ENCODE measurements around the gene MIR17HG.
"Not testable (repeated sequence)": the region's sequence is repeated elsewhere in the genome, so short reads cannot be mapped to it uniquely, and the experiment has no call there.

Gene MIR17HG

DNA sequence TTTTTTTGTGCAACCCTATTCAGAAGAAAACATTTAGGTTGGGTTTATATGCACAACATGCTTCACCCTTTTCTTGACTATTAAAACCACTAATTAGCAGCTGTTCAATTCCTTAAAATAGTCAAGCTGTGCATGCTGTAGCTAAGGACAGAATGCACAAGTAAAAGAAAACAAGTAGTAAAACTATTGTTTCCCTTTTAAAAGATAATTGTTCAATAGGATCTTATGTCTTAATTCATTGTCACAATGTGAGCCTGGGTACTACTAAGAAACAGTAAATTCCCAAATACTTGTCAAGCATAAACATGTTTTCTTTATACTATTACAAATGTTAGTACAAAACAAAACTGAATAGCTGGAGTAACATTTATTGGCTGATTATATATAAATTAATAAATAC, 32.6 kb upstream of the MIR17HG start:
- H3K9me3 ChIP-seq (ENCODE audit: control insufficient read depth, insufficient read depth, low read length) = no peaks in the 10 kb centered on the region
- no peaks in the 10 kb centered on the region for H3K4me1 ChIP-seq (ENCODE audit: control insufficient read depth, insufficient read depth, low read length)
- no peak overlapping the region for H3K4me3 ChIP-seq (ENCODE audit: low read depth, low read length)
- no peak overlapping the region for H3K9ac ChIP-seq (ENCODE audit: low read depth, low read length)
- no peaks in the 10 kb centered on the region for H3K27me3 ChIP-seq (ENCODE audit: control insufficient read depth, insufficient read depth, low read length)
- no peaks in the 10 kb centered on the region for H3K36me3 ChIP-seq (ENCODE audit: control insufficient read depth, insufficient read depth, low read length)

DNA sequence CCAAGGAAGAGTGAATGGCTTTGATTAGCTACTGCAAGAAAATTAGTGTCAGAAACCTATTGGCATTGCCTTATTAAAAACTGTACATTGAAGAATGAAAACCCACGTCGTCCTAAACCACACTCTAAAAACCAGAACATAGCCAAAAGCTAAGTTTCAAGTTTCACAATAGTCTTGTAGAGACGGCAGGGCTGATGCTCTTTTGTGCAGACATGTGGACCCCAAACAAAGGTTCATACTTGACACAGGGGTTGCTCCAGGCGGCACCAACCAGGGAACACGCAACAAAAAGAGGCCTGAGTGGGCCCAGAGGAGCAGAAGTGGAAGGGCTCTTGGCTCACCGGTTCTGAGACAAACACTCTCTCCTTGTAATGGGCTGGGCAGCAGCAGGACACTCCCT, 28.6 kb upstream of the MIR17HG start:
- Histone ChIP-seq H3K4me3 (ENCODE audit: low read depth, low read length) (no peak overlapping the region), H3K36me3 (ENCODE audit: control insufficient read depth, insufficient read depth, low read length) (no peaks in the 10 kb centered on the region), H3K9me3 (ENCODE audit: control insufficient read depth, insufficient read depth, low read length) (no peaks in the 10 kb centered on the region), H3K9ac (ENCODE audit: low read depth, low read length) (no peak overlapping the region), H3K27me3 (ENCODE audit: control insufficient read depth, insufficient read depth, low read length) (no peaks in the 10 kb centered on the region), H3K4me1 (ENCODE audit: control insufficient read depth, insufficient read depth, low read length) (no peaks in the 10 kb centered on the region)

DNA sequence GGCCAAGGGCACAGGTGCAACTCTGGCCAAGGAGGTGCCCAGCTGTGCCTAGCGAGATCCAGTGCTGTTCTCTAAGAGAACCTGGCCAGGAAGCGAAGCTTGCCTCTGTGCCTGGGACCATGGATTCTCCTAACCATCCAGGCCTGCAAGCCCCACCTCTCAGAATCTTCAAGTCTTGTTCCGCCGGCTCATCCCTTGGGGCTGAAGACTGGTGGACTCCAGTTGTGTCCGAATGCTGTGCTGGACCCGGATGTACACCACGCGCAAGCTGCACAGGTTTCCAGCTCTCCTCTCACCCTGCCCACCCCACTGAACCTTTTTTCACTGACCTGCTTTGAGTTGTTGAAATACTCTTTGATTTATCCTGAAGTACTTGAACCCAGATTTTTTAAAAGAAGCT, 27.5 kb upstream of the MIR17HG start:
- Histone ChIP-seq H3K9ac (ENCODE audit: low read depth, low read length) (no peak overlapping the region), H3K4me1 (ENCODE audit: control insufficient read depth, insufficient read depth, low read length) (no peaks in the 10 kb centered on the region), H3K9me3 (ENCODE audit: control insufficient read depth, insufficient read depth, low read length) (no peaks in the 10 kb centered on the region), H3K36me3 (ENCODE audit: control insufficient read depth, insufficient read depth, low read length) (no peaks in the 10 kb centered on the region), H3K4me3 (ENCODE audit: low read depth, low read length) (no peak overlapping the region), H3K27me3 (ENCODE audit: control insufficient read depth, insufficient read depth, low read length) (no peaks in the 10 kb centered on the region)

DNA sequence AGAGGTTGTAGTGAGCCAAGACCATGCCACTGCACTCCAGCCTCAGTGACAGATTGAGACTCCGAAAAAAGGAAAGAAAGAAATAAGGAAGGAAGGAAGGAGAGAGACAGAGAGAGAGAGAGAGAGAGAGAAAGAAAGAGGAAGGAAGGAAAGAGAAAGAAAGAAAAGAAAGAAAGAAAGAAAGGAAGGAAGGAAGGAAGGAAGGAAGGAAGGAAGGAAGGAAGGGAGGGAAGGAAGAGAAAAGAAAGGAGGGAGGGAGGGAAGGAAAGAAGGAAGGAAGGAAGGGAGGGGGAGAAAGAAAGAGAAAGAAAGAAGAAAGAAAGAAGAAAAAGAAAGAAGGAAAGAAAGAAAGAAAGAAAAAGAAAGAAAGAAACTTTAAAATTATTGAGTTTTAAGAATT, 26.5 kb upstream of the MIR17HG start:
- H3K9me3 ChIP-seq (ENCODE audit: control insufficient read depth, insufficient read depth, low read length); H3K9ac ChIP-seq (ENCODE audit: low read depth, low read length); H3K36me3 ChIP-seq (ENCODE audit: control insufficient read depth, insufficient read depth, low read length); H3K27me3 ChIP-seq (ENCODE audit: control insufficient read depth, insufficient read depth, low read length); H3K4me3 ChIP-seq (ENCODE audit: low read depth, low read length); H3K4me1 ChIP-seq (ENCODE audit: control insufficient read depth, insufficient read depth, low read length): not testable (repeated sequence)

DNA sequence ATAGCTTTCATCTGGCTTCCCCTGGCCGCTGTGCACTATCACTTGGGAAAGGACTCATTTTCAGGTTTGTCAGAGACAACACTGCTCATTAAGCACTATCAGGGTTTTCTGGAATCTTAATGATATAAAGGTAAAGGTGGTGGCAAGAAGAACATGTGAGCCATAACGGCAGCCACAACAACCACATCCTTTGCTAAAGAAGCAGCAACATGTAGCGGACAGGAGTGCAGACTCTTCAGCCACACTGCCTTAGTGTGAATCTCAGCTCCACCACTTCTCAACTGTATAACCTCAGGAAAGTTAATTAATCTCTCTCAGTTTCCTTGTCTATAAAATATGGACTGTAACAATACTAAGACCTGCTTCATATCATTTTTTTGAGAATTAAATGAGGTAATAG, 24.1 kb upstream of the MIR17HG start:
- no peak overlapping the region for H3K9ac ChIP-seq (ENCODE audit: low read depth, low read length)
- H3K36me3 ChIP-seq (ENCODE audit: control insufficient read depth, insufficient read depth, low read length) = no peaks in the 10 kb centered on the region
- no peaks in the 10 kb centered on the region for H3K27me3 ChIP-seq (ENCODE audit: control insufficient read depth, insufficient read depth, low read length)
- no peak overlapping the region for H3K4me3 ChIP-seq (ENCODE audit: low read depth, low read length)
- no peaks in the 10 kb centered on the region for H3K4me1 ChIP-seq (ENCODE audit: control insufficient read depth, insufficient read depth, low read length)
- no peaks in the 10 kb centered on the region for H3K9me3 ChIP-seq (ENCODE audit: control insufficient read depth, insufficient read depth, low read length)

DNA sequence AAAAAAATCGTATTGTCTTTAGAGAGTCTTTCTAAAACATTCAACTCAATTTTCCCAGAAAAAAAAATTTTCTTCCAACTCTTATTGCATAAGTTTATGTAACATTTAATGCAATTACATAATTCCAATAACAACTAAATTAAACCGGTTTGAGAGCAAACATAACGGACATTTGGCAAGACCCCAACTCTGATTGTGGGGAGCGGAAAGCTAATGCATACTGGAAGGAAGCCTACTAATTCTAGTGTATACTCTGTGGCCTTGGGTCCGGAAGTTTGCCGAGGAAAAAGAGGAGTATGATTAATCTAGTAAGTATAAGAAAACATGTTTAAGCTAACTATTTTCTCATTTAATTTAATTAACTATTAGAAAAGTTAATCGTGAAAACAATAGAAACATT, 21.3 kb upstream of the MIR17HG start:
- Histone ChIP-seq H3K4me3 (ENCODE audit: low read depth, low read length) (no peak overlapping the region), H3K36me3 (ENCODE audit: control insufficient read depth, insufficient read depth, low read length) (no peaks in the 10 kb centered on the region), H3K4me1 (ENCODE audit: control insufficient read depth, insufficient read depth, low read length) (no peaks in the 10 kb centered on the region), H3K9ac (ENCODE audit: low read depth, low read length) (no peak overlapping the region), H3K27me3 (ENCODE audit: control insufficient read depth, insufficient read depth, low read length) (no peaks in the 10 kb centered on the region), H3K9me3 (ENCODE audit: control insufficient read depth, insufficient read depth, low read length) (no peaks in the 10 kb centered on the region)

DNA sequence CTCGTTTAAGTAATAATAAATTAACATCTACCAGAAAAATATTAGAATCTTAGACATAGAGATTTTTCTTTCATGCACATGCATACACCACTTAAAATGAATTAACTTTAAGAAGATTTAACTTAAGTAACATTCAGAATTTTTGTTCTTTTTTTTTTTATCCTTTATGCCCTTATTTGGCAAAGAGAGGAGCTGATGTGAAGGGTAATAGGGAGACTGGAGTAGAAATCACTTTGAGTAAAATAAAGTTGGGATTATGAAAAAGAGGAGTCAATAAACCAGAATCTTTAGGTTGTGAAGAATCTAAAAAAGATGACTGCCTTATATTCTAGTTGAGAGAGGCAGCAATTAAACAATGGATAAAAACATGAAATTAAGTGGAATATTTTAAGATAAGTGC, 18.8 kb upstream of the MIR17HG start:
- no peak overlapping the region for H3K9ac ChIP-seq (ENCODE audit: low read depth, low read length)
- no peaks in the 10 kb centered on the region for H3K27me3 ChIP-seq (ENCODE audit: control insufficient read depth, insufficient read depth, low read length)
- no peaks in the 10 kb centered on the region for H3K4me1 ChIP-seq (ENCODE audit: control insufficient read depth, insufficient read depth, low read length)
- no peaks in the 10 kb centered on the region for H3K36me3 ChIP-seq (ENCODE audit: control insufficient read depth, insufficient read depth, low read length)
- no peaks in the 10 kb centered on the region for H3K9me3 ChIP-seq (ENCODE audit: control insufficient read depth, insufficient read depth, low read length)
- H3K4me3 ChIP-seq (ENCODE audit: low read depth, low read length) = no peak overlapping the region

DNA sequence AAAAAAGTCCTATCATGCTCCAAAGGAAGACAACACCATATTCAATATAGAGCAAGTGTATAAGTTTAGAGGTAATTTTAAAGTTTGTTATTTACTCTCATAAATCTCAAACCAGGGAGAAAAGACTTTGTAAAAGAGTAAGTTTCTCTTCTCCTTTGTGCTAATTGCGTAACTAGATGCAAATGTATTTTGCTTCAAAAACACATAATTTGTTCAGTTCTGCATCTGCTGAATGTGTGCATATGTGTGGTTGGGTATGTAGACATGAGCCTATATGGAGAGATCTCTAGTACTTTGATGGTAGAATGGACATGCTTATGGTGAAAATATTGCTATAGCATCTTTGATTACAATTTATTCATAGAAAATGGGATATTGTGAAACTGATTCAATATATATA, 17.8 kb upstream of the MIR17HG start:
- H3K4me1 ChIP-seq (ENCODE audit: control insufficient read depth, insufficient read depth, low read length) = no peaks in the 10 kb centered on the region
- H3K4me3 ChIP-seq (ENCODE audit: low read depth, low read length) = no peak overlapping the region
- no peaks in the 10 kb centered on the region for H3K9me3 ChIP-seq (ENCODE audit: control insufficient read depth, insufficient read depth, low read length)
- H3K27me3 ChIP-seq (ENCODE audit: control insufficient read depth, insufficient read depth, low read length) = no peaks in the 10 kb centered on the region
- no peaks in the 10 kb centered on the region for H3K36me3 ChIP-seq (ENCODE audit: control insufficient read depth, insufficient read depth, low read length)
- no peak overlapping the region for H3K9ac ChIP-seq (ENCODE audit: low read depth, low read length)

DNA sequence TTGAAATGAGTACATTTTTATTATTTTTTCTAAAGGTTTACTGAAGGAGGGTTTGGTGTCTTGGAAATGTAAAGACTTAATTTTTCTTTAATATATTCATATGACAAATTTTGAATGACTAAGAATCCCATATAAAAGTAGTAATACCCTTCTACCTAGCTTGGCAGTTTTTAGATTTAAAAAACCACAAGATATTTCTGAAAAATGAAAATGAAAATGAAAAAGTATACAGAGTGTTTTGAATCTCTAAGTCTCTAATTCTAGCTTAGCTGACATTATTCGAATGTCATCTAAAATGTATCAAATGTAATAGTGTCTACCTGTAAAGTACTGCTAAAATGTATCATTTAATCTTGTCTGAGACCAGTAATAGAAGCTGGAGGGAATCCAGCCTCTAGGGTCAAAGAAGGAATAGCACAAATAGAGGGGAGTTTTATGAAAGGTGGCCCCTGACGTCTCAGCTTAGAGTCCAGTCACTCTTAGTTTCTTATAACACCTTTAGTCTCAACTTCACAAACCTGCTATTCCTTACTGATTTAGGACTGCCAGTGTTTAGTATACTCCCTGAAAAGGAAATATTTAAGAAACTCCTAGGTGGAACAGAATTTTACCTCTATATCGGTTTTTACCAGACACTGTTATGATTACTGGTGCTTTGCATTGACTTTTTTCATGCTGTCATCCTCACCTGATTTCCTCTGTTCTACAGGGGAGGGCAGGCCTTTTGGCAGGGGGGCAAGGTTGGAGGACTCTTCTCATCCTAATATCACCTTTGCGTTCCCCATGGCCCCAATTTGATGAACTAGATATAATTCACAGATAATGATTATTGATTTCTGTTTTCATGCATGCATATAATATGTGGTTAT, 16.2 kb upstream of the MIR17HG start:
- Histone ChIP-seq H3K9ac (ENCODE audit: low read depth, low read length) (no peak overlapping the region), H3K36me3 (ENCODE audit: control insufficient read depth, insufficient read depth, low read length) (no peaks in the 10 kb centered on the region), H3K27me3 (ENCODE audit: control insufficient read depth, insufficient read depth, low read length) (no peaks in the 10 kb centered on the region), H3K4me1 (ENCODE audit: control insufficient read depth, insufficient read depth, low read length) (no peaks in the 10 kb centered on the region), H3K9me3 (ENCODE audit: control insufficient read depth, insufficient read depth, low read length) (no peaks in the 10 kb centered on the region), H3K4me3 (ENCODE audit: low read depth, low read length) (no peak overlapping the region)

DNA sequence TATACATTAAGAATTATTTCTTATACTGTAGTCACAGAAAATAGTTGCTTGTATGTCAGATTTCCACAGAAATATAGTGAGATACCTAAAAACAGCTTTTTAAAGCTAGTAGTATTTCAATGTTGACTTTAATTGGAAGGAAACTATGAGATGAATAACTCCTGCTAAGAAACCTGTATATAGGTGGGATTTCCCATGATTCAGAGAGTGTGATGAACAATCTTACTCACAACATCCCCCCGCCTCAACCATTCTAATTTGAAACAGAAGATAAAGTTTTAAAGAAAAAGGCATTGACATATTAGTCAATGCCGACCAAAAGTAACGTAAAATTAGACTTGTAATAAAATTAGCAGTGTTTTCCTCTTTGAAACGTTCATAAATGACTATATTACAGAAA, 1.4 kb upstream of the MIR17HG start:
- Histone ChIP-seq H3K9ac (ENCODE audit: low read depth, low read length) (no peak overlapping the region), H3K4me3 (ENCODE audit: low read depth, low read length) (no peak overlapping the region), H3K27me3 (ENCODE audit: control insufficient read depth, insufficient read depth, low read length) (no peaks in the 10 kb centered on the region), H3K4me1 (ENCODE audit: control insufficient read depth, insufficient read depth, low read length) (peaks cover 6% of the 10 kb centered on the region), H3K9me3 (ENCODE audit: control insufficient read depth, insufficient read depth, low read length) (no peaks in the 10 kb centered on the region), H3K36me3 (ENCODE audit: control insufficient read depth, insufficient read depth, low read length) (peaks cover 12% of the 10 kb centered on the region)

DNA sequence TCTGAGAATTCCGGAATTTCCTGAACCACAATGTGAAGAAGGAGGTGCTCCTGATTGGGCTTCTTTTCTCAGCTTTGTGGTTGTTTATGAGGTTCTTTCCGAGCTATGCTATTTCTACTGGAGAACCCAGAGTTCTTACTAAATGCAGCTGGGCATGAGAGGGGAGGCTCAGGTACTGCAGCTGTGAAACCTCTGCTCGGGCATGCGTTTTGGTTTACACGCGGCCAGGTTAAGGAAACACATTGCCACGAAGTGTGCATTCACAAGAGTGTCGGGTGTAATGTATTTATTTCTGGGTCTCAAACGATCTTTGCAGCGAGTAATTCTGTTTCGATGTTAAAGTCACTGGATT, 661 bp upstream of the MIR17HG start:
- peaks cover 7% of the 10 kb centered on the region for H3K4me1 ChIP-seq (ENCODE audit: control insufficient read depth, insufficient read depth, low read length)
- H3K4me3 ChIP-seq (ENCODE audit: low read depth, low read length) = peak overlapping the region; percentile 69
- no peaks in the 10 kb centered on the region for H3K27me3 ChIP-seq (ENCODE audit: control insufficient read depth, insufficient read depth, low read length)
- peaks cover 14% of the 10 kb centered on the region for H3K36me3 ChIP-seq (ENCODE audit: control insufficient read depth, insufficient read depth, low read length)
- no peaks in the 10 kb centered on the region for H3K9me3 ChIP-seq (ENCODE audit: control insufficient read depth, insufficient read depth, low read length)
- peak overlapping the region; percentile 87 for H3K9ac ChIP-seq (ENCODE audit: low read depth, low read length)

DNA sequence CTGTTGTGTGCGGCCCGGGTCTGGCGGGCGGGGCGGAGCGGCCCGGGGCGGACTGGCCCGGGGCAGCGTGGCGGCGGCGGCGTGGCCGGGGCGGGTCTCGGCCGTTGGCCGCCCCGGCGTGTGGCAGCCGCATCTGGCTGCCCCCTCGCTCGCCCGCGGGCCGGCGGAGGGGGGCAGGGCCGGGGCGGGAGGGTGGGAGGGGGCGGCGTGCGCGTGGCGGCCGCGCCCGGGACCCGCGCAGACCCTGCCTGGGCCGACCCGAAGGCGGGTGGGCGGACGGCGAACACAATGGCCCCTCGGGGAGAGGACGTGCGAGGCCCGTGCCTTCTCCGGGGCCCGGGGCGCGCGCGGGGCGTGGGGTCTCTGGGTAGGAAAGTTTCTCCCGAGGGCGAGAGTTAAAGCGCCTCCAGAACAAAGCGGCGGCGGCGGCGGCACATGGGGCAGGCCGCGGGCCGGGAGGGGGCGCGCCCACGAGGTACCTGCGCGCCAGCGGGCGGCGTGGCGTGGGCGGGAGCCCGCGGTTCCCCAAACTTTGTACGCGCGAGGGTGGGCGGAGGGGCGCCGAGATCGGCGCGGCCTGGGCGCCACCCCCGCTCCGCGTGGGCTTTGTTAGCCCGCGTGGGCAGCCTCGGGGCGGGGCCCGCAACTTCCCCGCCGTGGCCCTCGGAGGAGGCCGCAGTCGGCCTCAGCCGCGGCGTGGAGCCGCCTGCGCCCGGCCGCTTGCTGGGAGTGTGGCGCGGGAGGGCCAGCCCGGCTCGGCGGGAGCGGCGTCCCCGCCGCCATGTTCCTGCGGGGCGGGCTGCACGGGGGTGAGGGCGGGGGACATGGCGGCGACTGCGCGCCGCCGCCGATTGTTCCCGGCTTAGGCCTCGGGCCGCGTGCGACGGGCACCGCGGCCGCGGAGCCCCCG, 764 bp downstream of the MIR17HG start:
- H3K4me1 ChIP-seq (ENCODE audit: control insufficient read depth, insufficient read depth, low read length) = peaks cover 10% of the 10 kb centered on the region
- H3K4me3 ChIP-seq (ENCODE audit: low read depth, low read length) = peak overlapping the region; percentile 61
- H3K9ac ChIP-seq (ENCODE audit: low read depth, low read length) = peak overlapping the region; percentile 74
- no peaks in the 10 kb centered on the region for H3K27me3 ChIP-seq (ENCODE audit: control insufficient read depth, insufficient read depth, low read length)
- H3K9me3 ChIP-seq (ENCODE audit: control insufficient read depth, insufficient read depth, low read length) = no peaks in the 10 kb centered on the region
- H3K36me3 ChIP-seq (ENCODE audit: control insufficient read depth, insufficient read depth, low read length) = peaks cover 15% of the 10 kb centered on the region

Measured in iPS-15b (cell line).